Endothelial cell of umbilical vein (primary cell): Measurements from ENCODE around the gene DOP1A. TPM values are rescaled to one million over a fixed set of nuclear protein-coding genes. Genes with fewer than 3 reads are reported as not detected.

Experiments
- BruUV-seq: library from RNA; stranded (reverse); fragments of 400-500 nt; replicated peaks from 2 replicates; lab custom pipeline; 2021; lab: Mats Ljungman, UMichigan
- CTCF ChIA-PET: fragments of 300-600, 350-600 bp; sonication (Branson Sonifier 250); formaldehyde crosslinking; loops from one replicate; lab custom pipeline; 2021; ENCODE audit warnings: antibody characterized with exemption, inconsistent platforms; lab: Charles Lee
- POLR2A ChIA-PET: fragments of 300-600, 350-600 bp; sonication (Branson Sonifier 250); formaldehyde crosslinking; loops from one replicate; lab custom pipeline; 2021; ENCODE audit warnings: antibody characterized with exemption, inconsistent platforms; lab: Charles Lee
- DNase-seq: peaks from one replicate; pipeline ENCODE4 v3.0.0-alpha.2; 2011; ENCODE audit warnings: low read depth, low spot score
- FAIRE-seq: peaks from 2 replicates; lab custom pipeline; 2011; peaks lifted over from hg19 to GRCh38; lab: Jason Lieb, UNC
- H2AFZ ChIP-seq: 2 replicates; pipeline ENCODE4 v1.6.0; 2012; ENCODE audit warnings: low read depth, low read length, control low read depth, inconsistent platforms
- H3K27ac ChIP-seq: 2 replicates; pipeline ENCODE4 v1.5.1; 2011; ENCODE audit warnings: low read depth, mild to moderate bottlenecking, control low read depth, low read length, moderate library complexity; ENCODE audit not compliant: insufficient read depth
- H3K27me3 ChIP-seq, 2 experiments: 2 replicates each; pipeline versions ENCODE4 v1.6.0 to v1.6.1; 2011; ENCODE audit warnings: low read length in 2 of 2, mixed read lengths in 1 of 2; ENCODE audit not compliant: control insufficient read depth in 2 of 2, insufficient read depth in 2 of 2
- H3K36me3 ChIP-seq, 2 experiments: 2 replicates in 1 of 2; 3 replicates in 1 of 2; pipeline ENCODE4 v1.5.1; 2011; ENCODE audit warnings: low read length in 2 of 2, mild to moderate bottlenecking in 1 of 2, moderate library complexity in 1 of 2; ENCODE audit not compliant: control insufficient read depth in 2 of 2, insufficient read depth in 2 of 2; ENCODE audit errors: extremely low read depth in 1 of 2
- H3K4me1 ChIP-seq: 3 replicates; pipeline ENCODE4 v1.5.1; 2011; ENCODE audit warnings: mild to moderate bottlenecking, low read length; ENCODE audit not compliant: control insufficient read depth, insufficient read depth; ENCODE audit errors: extremely low read depth
- H3K4me2 ChIP-seq: 2 replicates; pipeline ENCODE4 v1.6.1; 2011; ENCODE audit warnings: low read length, control low read depth, mixed read lengths; ENCODE audit not compliant: insufficient read depth
- H3K4me3 ChIP-seq, 3 experiments: fragments of 200-600 bp in 1 of 3; sonication (generic), shearing (Covaris generic) in 1 of 3; replicated peaks in 1 of 3; 2 replicates each; pipeline ENCODE4 v1.5.1; 2011 to 2016; ENCODE audit warnings: control low read depth in 3 of 3, low read length in 3 of 3, mild to moderate bottlenecking in 2 of 3, inconsistent platforms in 1 of 3, low read depth in 1 of 3, moderate library complexity in 1 of 3; ENCODE audit not compliant: insufficient read depth in 1 of 3
- H3K79me2 ChIP-seq: 2 replicates; pipeline ENCODE4 v1.6.0; 2012; ENCODE audit warnings: low read length, inconsistent platforms; ENCODE audit not compliant: control insufficient read depth, insufficient read depth
- H3K9ac ChIP-seq: replicated peaks from 2 replicates; pipeline ENCODE3; 2011; ENCODE audit warnings: low read length, control low read depth; ENCODE audit not compliant: insufficient read depth; ENCODE audit errors: extremely low read depth
- H3K9me1 ChIP-seq: replicated peaks from 3 replicates; pipeline ENCODE4 v1.6.0; 2011; ENCODE audit warnings: mild to moderate bottlenecking, low read length; ENCODE audit not compliant: control insufficient read depth, insufficient read depth; ENCODE audit errors: extremely low read depth
- H3K9me3 ChIP-seq: replicated peaks from 2 replicates; pipeline ENCODE4 v1.5.1; 2012; ENCODE audit warnings: low read length, inconsistent platforms; ENCODE audit not compliant: control insufficient read depth, insufficient read depth
- H4K20me1 ChIP-seq: replicated peaks from 2 replicates; pipeline ENCODE3; 2011; ENCODE audit warnings: mild to moderate bottlenecking, low read length; ENCODE audit not compliant: control insufficient read depth, insufficient read depth; ENCODE audit errors: extremely low read depth
- GATA2 ChIP-seq: IDR thresholded peaks from 2 replicates; pipeline ENCODE4 v1.7.0; 2011; ENCODE audit warnings: low read depth, mild to moderate bottlenecking, moderate library complexity, mixed read lengths, low read length; ENCODE audit not compliant: insufficient read length, insufficient read depth
- POLR2AphosphoS5 ChIP-seq: IDR thresholded peaks from 2 replicates; pipeline ENCODE4 v1.6.1; 2012; ENCODE audit warnings: low read depth, mild to moderate bottlenecking, control low read depth, low read length, moderate library complexity; ENCODE audit not compliant: insufficient read depth
- dilution Hi-C: fragments of 300-500 bp; cut with MboI; formaldehyde crosslinking; loops from one replicate; pipeline ENCODE4 v1.15.0; 2019; ENCODE audit warnings: low sequenced_read_pairs; ENCODE audit not compliant: extremely low pct_ligation_motif_present
- intact Hi-C: fragments of 100-400 bp; cut with micrococcal nuclease; formaldehyde crosslinking; loops from one replicate; pipeline ENCODE4 v1.10.0; 2022
- polyA plus RNA-seq, 4 experiments: library from polyadenylated mRNA; depleted of rRNA in 3 of 4; stranded (reverse) in 3 of 4; unstranded in 1 of 4; fragments of >200 nt; gene quantifications; 2 replicates each; pipeline versions ENCODE4 v1.2.1 to v1.2.3, GENCODE V29; 2011 to 2012; ENCODE audit warnings: missing spikeins in 1 of 4
- total RNA-seq: library from RNA; stranded (reverse); gene quantifications from 2 replicates; pipeline ENCODE4 v1.2.3, GENCODE V29; 2021
- TF ChIP-seq, protein P1 (sequence below), 2 donors: IDR thresholded peaks; 1 replicate in 1 of 2; 2 replicates in 1 of 2; pipeline ENCODE4 v1.5.1; 2011; ENCODE audit warnings: low read length in 2 of 2, mild to moderate bottlenecking in 2 of 2, moderate library complexity in 2 of 2, control low read depth in 1 of 2, inconsistent platforms in 1 of 2, low read depth in 1 of 2; ENCODE audit not compliant: insufficient read depth in 1 of 2; ENCODE audit errors: extremely low read depth in 1 of 2

Gene DOP1A
- total and polyA plus RNA-seq, 2 donors (not counting 3 experiments of a cell fraction or from before 2014, with no cell fraction given) = 6.3 to 12.3 TPM

DNA sequence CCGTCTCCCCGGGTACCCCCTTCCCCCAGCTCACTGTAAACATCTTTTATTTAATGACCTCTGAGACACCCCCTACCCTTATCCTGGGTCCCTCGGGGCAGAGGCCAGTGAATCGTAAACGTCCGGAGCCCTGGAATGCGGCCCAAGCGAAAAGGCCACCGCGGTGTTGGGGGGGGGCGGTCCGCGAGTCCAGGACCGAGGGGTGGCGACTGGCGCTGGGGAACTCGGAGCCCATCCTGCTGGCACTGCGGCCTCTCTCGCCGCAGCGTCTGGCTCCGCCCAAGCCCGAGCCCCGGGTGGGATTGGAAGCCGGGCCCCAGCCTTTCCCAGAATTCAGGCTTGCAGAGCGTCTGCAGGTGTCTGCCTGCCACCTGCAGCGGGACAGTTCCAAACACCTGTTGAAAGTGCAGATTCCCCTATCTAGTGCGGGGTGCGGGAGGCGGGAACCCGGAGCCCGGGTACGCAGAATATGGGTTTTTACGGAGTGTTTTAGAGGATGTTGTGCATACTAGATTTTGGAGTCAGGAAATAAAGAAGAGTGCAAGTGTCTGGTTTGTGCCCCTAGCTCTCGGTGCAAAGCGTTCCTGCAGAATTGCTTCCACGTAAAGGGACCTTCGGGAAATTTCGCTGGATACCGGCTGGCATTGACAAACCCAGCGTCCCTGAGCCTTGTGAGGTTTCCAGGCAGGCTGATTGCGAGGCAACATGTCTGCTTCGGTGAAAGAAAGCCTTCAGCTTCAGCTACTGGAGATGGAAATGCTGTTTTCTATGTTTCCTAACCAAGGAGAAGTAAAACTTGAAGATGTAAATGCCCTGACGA, 126.5 kb downstream of the DOP1A start:
- Histone ChIP-seq H3K79me2 (peaks cover 37% of the 10 kb centered on the region), H2AFZ (peak overlapping the region; percentile 85), H3K4me2 (peak overlapping the region; percentile 91), H3K4me3 (peak overlapping the region; percentile 52 to 99 (median 94)), H3K9me1 (no peaks in the 10 kb centered on the region), H3K4me1 (peaks cover 32% of the 10 kb centered on the region), H3K27ac (peak overlapping the region; percentile 49), H3K9ac (peak overlapping the region; percentile 93), H4K20me1 (peaks cover 2% of the 10 kb centered on the region), H3K36me3 (peaks cover 0 to 17% of the 10 kb centered on the region in 2 experiments), H3K27me3 (no peaks in the 10 kb centered on the region), H3K9me3 (no peaks in the 10 kb centered on the region)
- ChIA-PET POLR2A (no interaction called here), CTCF (interaction anchor here (0.6 to 8.7 kb wide), 7 partner anchors 18 to 137 kb away, joined by 3 to 83 read pairs (median 4); partner anchors contain the start of genes DOP1A and UBE3D)
- dilution Hi-C loops = no loop called here
- DNase-seq = peak; percentile 44
- intact Hi-C loops = loop anchor here (1.0 to 10.0 kb wide), 4 partner anchors 21 to 949 kb away; partner anchors contain the start of genes DOP1A, IBTK and TPBG
- no peak for TF ChIP-seq GATA2
- TF ChIP-seq, protein P1, sequence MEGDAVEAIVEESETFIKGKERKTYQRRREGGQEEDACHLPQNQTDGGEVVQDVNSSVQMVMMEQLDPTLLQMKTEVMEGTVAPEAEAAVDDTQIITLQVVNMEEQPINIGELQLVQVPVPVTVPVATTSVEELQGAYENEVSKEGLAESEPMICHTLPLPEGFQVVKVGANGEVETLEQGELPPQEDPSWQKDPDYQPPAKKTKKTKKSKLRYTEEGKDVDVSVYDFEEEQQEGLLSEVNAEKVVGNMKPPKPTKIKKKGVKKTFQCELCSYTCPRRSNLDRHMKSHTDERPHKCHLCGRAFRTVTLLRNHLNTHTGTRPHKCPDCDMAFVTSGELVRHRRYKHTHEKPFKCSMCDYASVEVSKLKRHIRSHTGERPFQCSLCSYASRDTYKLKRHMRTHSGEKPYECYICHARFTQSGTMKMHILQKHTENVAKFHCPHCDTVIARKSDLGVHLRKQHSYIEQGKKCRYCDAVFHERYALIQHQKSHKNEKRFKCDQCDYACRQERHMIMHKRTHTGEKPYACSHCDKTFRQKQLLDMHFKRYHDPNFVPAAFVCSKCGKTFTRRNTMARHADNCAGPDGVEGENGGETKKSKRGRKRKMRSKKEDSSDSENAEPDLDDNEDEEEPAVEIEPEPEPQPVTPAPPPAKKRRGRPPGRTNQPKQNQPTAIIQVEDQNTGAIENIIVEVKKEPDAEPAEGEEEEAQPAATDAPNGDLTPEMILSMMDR (IDR thresholded peaks at IDR 0.05; ENCODE audit: extremely low read depth in 1 of 2, insufficient read depth in 1 of 2, low read depth in 1 of 2, low read length in 2 of 2) = no peak
- peak; percentile 29 for TF ChIP-seq POLR2AphosphoS5
- TSS peak; percentile 21 for BruUV-seq
- no peak for FAIRE-seq
